Epidermal melanocyte (primary cell): ENCODE results near the gene MTRF1L.
"Not testable (repeated sequence)": the region's sequence is repeated elsewhere in the genome, so short reads cannot be mapped to it uniquely, and the experiment has no call there.

ENCODE experiments used
- DNase-seq: peaks from one replicate; pipeline ENCODE4 v3.0.0; 2011; ENCODE audit warnings: low spot score; ENCODE audit not compliant: insufficient read length

The MTRF1L gene

GRCh38 chr6:152973916-152974315 is 28.6 kb downstream of the MTRF1L start:
- no peak for DNase-seq

GRCh38 chr6:152969688-152970418 is 32.7 kb downstream of the MTRF1L start:
- no peak for DNase-seq

GRCh38 chr6:152966168-152966894 is 36.2 kb downstream of the MTRF1L start:
- DNase-seq, result not testable (repeated sequence)

GRCh38 chr6:152959333-152959732 is 43.2 kb downstream of the MTRF1L start:
- no peak for DNase-seq

- DNase-seq, result no peak
These were observed 44.7 kb downstream of the MTRF1L start for GRCh38 chr6:152957796-152958195.

GRCh38 chr6:152954443-152954842 is 48.1 kb downstream of the MTRF1L start:
- no peak for DNase-seq

GRCh38 chr6:152952866-152953509 is 49.5 kb downstream of the MTRF1L start:
- DNase-seq, result peak; percentile 47

GRCh38 chr6:152952045-152952444 is 50.5 kb downstream of the MTRF1L start:
- DNase-seq, result no peak

GRCh38 chr6:152950240-152950639 is 52.3 kb downstream of the MTRF1L start:
- no peak for DNase-seq

- DNase-seq, result no peak
These were observed 54.2 kb downstream of the MTRF1L start for GRCh38 chr6:152948150-152948768.

GRCh38 chr6:152946995-152947394 is 55.5 kb downstream of the MTRF1L start:
- DNase-seq, result no peak

GRCh38 chr6:152946484-152946883 is 56.0 kb downstream of the MTRF1L start:
- DNase-seq, result no peak

- no peak for DNase-seq
These were observed 59.1 kb downstream of the MTRF1L start for GRCh38 chr6:152943260-152943897.

GRCh38 chr6:152942319-152942869 is 60.1 kb downstream of the MTRF1L start:
- no peak for DNase-seq

GRCh38 chr6:152941746-152942145 is 60.8 kb downstream of the MTRF1L start:
- no peak for DNase-seq
